T-cell (primary cell): ENCODE results near the gene RAP1GAP2. TPM values are rescaled to one million over a fixed set of nuclear protein-coding genes. Genes with fewer than 3 reads are reported as not detected.
"Not testable (repeated sequence)": the region's sequence is repeated elsewhere in the genome, so short reads cannot be mapped to it uniquely, and the experiment has no call there.

ENCODE experiments used
- ATAC-seq, 4 experiments: fragments of 200-7000 bp in 3 of 4; fragments of 150-1000 bp in 1 of 4; cut with Tn5 transposase; replicated peaks in 1 of 4; 1 replicate in 3 of 4; 2 replicates in 1 of 4; pipeline ENCODE4 v1.10.0; 2021; ENCODE audit warnings: moderate library complexity in 3 of 4, mild to moderate bottlenecking in 2 of 4, moderate number of reproducible peaks in 1 of 4
- CTCF ChIA-PET, 2 donors: fragments of 300-600 bp; sonication (Branson Sonifier 250); formaldehyde crosslinking; loops; one replicate each; lab custom pipeline; 2022; ENCODE audit warnings: antibody characterized with exemption in 2 of 2; lab: Charles Lee
- POLR2A ChIA-PET, 2 donors: fragments of 300-600 bp; sonication (Branson Sonifier 250); formaldehyde crosslinking; loops; one replicate each; lab custom pipeline; 2022; ENCODE audit warnings: antibody characterized with exemption in 2 of 2; lab: Charles Lee
- DNase-seq, 35 experiments: peaks; one replicate each; pipeline versions ENCODE4 v3.0.0 to v3.0.0-alpha.2; 2013 to 2023
- H3K27ac ChIP-seq: one replicate; pipeline ENCODE4 v1.5.1; 2013; ENCODE audit warnings: low read length
- H3K27me3 ChIP-seq, 2 experiments: replicated peaks in 1 of 2; 1 replicate in 1 of 2; 2 replicates in 1 of 2; pipeline versions ENCODE4 v1.6.1 to v1.7.0; 2013; ENCODE audit warnings: low read length in 1 of 2, mixed read lengths in 1 of 2; ENCODE audit not compliant: control insufficient read depth in 2 of 2, insufficient read depth in 2 of 2; ENCODE audit errors: extremely low read depth in 1 of 2
- H3K36me3 ChIP-seq, 2 donors: 1 replicate in 1 of 2; 2 replicates in 1 of 2; pipeline versions ENCODE4 v1.6.1 to v1.7.0; 2013; ENCODE audit warnings: low read length in 1 of 2; ENCODE audit not compliant: control insufficient read depth in 2 of 2, insufficient read depth in 1 of 2; ENCODE audit errors: extremely low read depth in 1 of 2
- H3K4me1 ChIP-seq, 2 experiments: 1 replicate in 1 of 2; 2 replicates in 1 of 2; pipeline versions ENCODE4 v1.6.1 to v1.7.0; 2013; ENCODE audit warnings: low read length in 2 of 2, mixed read lengths in 1 of 2; ENCODE audit not compliant: insufficient read depth in 2 of 2, control insufficient read depth in 1 of 2; ENCODE audit errors: extremely low read depth in 1 of 2
- H3K4me3 ChIP-seq, 2 donors: 1 replicate in 1 of 2; 2 replicates in 1 of 2; pipeline versions ENCODE4 v1.5.1 to v1.7.0; 2013; ENCODE audit warnings: mild to moderate bottlenecking in 2 of 2, low read length in 1 of 2, moderate library complexity in 1 of 2; ENCODE audit not compliant: control insufficient read depth in 1 of 2; ENCODE audit errors: extremely low read depth in 1 of 2
- H3K9me3 ChIP-seq: 2 replicates; pipeline ENCODE4 v1.7.0; 2013
- H3K27ac Mint-ChIP-seq, 2 donors: one replicate each; pipeline ENCODE4 v1.8.0; 2020 to 2021; ENCODE audit warnings: mild to moderate bottlenecking in 2 of 2, mixed read lengths in 2 of 2
- H3K27me3 Mint-ChIP-seq, 2 donors: one replicate each; pipeline ENCODE4 v1.8.0; 2021 to 2022; ENCODE audit warnings: mixed read lengths in 2 of 2
- H3K36me3 Mint-ChIP-seq: one replicate; pipeline ENCODE4 v1.8.0; 2021; ENCODE audit warnings: mixed read lengths
- H3K4me1 Mint-ChIP-seq, 3 donors: one replicate each; pipeline ENCODE4 v1.8.0; 2020 to 2022; ENCODE audit warnings: mixed read lengths in 3 of 3, mild to moderate bottlenecking in 1 of 3
- H3K4me3 Mint-ChIP-seq, 3 donors: one replicate each; pipeline ENCODE4 v1.8.0; 2020 to 2022; ENCODE audit warnings: mild to moderate bottlenecking in 3 of 3, mixed read lengths in 3 of 3, moderate library complexity in 3 of 3
- H3K9me3 Mint-ChIP-seq, 3 donors: one replicate each; pipeline ENCODE4 v1.8.0; 2020 to 2022; ENCODE audit warnings: mixed read lengths in 3 of 3
- WGBS: methylation state at CpG from one replicate; pipeline ENCODE4 v1.1.5; 2013; ENCODE audit warnings: missing lambda C conversion rate; ENCODE audit not compliant: insufficient coverage; 5-methylcytosine and 5-hydroxymethylcytosine counted together
- total RNA-seq, 35 experiments: library from RNA in 6 of 35; stranded (reverse) in 6 of 35; fragments of 120-200 nt in 1 of 35; gene quantifications; one replicate each; pipeline versions ENCODE4 v1.2.1 to v1.2.4 and lab custom pipeline; 2013 to 2026

The RAP1GAP2 gene
- total RNA-seq, 5 donors from 2014 or later (not counting 1 experiment from before 2014, with no cell fraction given) = 8.0 to 77.7 (median 13.3) TPM

DNA sequence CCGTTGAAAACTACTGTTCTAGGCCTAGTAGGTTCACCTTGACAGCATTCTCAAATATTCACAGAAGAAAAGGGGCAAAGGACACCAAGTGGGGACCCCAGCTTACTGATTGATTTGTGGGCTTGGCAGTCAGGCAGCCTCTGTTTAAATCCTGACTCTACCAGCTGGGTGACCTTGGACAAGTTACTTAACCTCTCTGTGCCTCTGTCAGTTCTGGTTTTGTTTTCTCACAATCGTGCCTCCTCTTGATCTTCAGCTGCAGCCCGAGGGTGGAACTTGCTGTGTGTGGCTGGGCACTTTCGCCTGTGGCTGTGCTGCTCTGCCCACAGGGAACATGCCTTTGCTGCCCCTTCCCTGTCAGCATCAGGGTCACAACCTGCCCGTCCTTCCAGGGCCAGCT lies 17.8 kb downstream of the RAP1GAP2 start:
- ATAC-seq = peak; percentile 1 to 10 (median 5)
- H3K27ac ChIP-seq = peak overlapping the region; percentile 78
- peaks cover 11 to 64% of the 10 kb centered on the region in 2 experiments for H3K4me1 ChIP-seq
- H3K9me3 Mint-ChIP-seq = no peaks in the 10 kb centered on the region
- DNase-seq = peak in 3 of 35 experiments; percentile 28 to 70 (median 31)
- peak overlapping the region; percentile 55 to 84 for H3K27ac Mint-ChIP-seq
- ChIA-PET CTCF (interaction anchor here (0.6 to 2.2 kb wide), 17 partner anchors 12 to 1032 kb away, joined by 3 to 43 read pairs (median 4); partner anchors contain the start of gene RAP1GAP2 (in 1 of the 2)), POLR2A (interaction anchor here (0.6 to 1.6 kb wide), 6 partner anchors 9 to 28 kb away, joined by 3 to 9 read pairs (median 4); partner anchors contain the start of gene RAP1GAP2 (in 2 of the 2))
- no peaks in the 10 kb centered on the region for H3K27me3 ChIP-seq
- peak overlapping the region in 1 of 2 donors; percentile 50 for H3K4me3 ChIP-seq
- peak overlapping the region; percentile 56 to 77 (median 72) for H3K4me3 Mint-ChIP-seq
- WGBS = 0% methylated on average over 4 of the region's 5 CpGs
- H3K9me3 ChIP-seq = no peaks in the 10 kb centered on the region
- no peaks in the 10 kb centered on the region for H3K36me3 Mint-ChIP-seq
- H3K36me3 ChIP-seq = peaks cover 0 to 8% of the 10 kb centered on the region in 2 donors
- H3K4me1 Mint-ChIP-seq = peaks cover 28 to 54% (median 32%) of the 10 kb centered on the region in 3 donors
- H3K27me3 Mint-ChIP-seq = no peaks in the 10 kb centered on the region

- CTCF ChIA-PET = interaction anchor here (0.6 to 2.2 kb wide), 24 partner anchors 12 to 1449 kb away, joined by 3 to 43 read pairs (median 4); partner anchors contain the start of gene RAP1GAP2 (in 1 of the 2)
Observed at GRCh38 chr17:2814481-2815341, 18.5 kb downstream of the RAP1GAP2 start.

DNA sequence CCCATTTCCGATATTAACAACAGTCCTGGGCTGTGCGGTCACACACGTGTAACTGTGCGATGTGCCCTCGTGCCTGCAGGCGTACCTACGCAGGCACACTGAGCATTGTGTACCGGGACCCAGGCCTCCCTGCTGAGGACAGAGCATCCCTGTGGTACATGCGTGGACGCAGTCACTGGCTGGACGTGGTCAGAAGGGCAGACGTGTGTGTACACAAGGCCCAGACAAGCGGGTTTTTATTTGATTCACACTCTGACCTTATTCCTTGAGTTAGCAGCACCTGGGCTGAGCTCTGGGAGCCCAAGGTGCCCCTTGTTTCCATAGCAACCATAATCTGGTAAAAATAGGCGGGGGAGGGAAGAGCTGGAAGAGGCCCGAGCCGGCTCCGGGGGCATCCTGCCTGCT lies 19.5 kb downstream of the RAP1GAP2 start:
- CTCF ChIA-PET = interaction anchor here (1.2 to 2.2 kb wide), 2 partner anchors 23 to 29 kb away, joined by 5 to 18 read pairs; no protein-coding TSS in a partner anchor
- H3K4me3 ChIP-seq = no peak overlapping the region
- H3K27ac Mint-ChIP-seq = peak overlapping the region in 1 of 2 donors; percentile 66
- POLR2A ChIA-PET = no interaction called here
- H3K4me3 Mint-ChIP-seq = peak overlapping the region in 1 of 3 donors; percentile 77
- H3K9me3 ChIP-seq = no peaks in the 10 kb centered on the region
- peaks cover 0 to 4% of the 10 kb centered on the region in 2 donors for H3K36me3 ChIP-seq
- no peaks in the 10 kb centered on the region for H3K27me3 ChIP-seq
- WGBS = 75% methylated on average over 10 of the region's 17 CpGs
- no peaks in the 10 kb centered on the region for H3K9me3 Mint-ChIP-seq
- no peaks in the 10 kb centered on the region for H3K36me3 Mint-ChIP-seq
- ATAC-seq = no peak
- peaks cover 29 to 57% (median 32%) of the 10 kb centered on the region in 3 donors for H3K4me1 Mint-ChIP-seq
- H3K27me3 Mint-ChIP-seq = no peaks in the 10 kb centered on the region
- H3K4me1 ChIP-seq = peaks cover 11 to 65% of the 10 kb centered on the region in 2 experiments
- no peak overlapping the region for H3K27ac ChIP-seq
- peak in 1 of 35 experiments; percentile 31 for DNase-seq

More at GRCh38 chr17:2814481-2815341, 18.5 kb downstream of the RAP1GAP2 start:
- H3K27ac Mint-ChIP-seq = peak overlapping the region; percentile 55 to 84
- ATAC-seq (peak; percentile 85 to 89 (median 87)), DNase-seq (peak; percentile 85 to 98 (median 97))
- Histone ChIP-seq H3K4me1 (peaks cover 11 to 64% of the 10 kb centered on the region in 2 experiments), H3K9me3 (no peaks in the 10 kb centered on the region), H3K4me3 (peak overlapping the region; percentile 42 to 50), H3K27me3 (no peaks in the 10 kb centered on the region), H3K27ac (peak overlapping the region; percentile 78), H3K36me3 (peaks cover 0 to 6% of the 10 kb centered on the region in 2 donors)
- H3K36me3 Mint-ChIP-seq = no peaks in the 10 kb centered on the region
- H3K4me3 Mint-ChIP-seq = peak overlapping the region; percentile 56 to 77 (median 72)
- no peaks in the 10 kb centered on the region for H3K9me3 Mint-ChIP-seq
- WGBS = 0% methylated on average over 20 of the region's 27 CpGs
- POLR2A ChIA-PET = interaction anchor here (0.5 to 1.6 kb wide), 10 partner anchors 10 to 1328 kb away, joined by 3 to 9 read pairs (median 4); partner anchors contain the start of genes RAP1GAP2 (in 2 of the 2), CYB5D2 (in 1 of the 2) and ZZEF1 (in 1 of the 2)
- no peaks in the 10 kb centered on the region for H3K27me3 Mint-ChIP-seq
- H3K4me1 Mint-ChIP-seq = peaks cover 30 to 56% (median 32%) of the 10 kb centered on the region in 3 donors

DNA sequence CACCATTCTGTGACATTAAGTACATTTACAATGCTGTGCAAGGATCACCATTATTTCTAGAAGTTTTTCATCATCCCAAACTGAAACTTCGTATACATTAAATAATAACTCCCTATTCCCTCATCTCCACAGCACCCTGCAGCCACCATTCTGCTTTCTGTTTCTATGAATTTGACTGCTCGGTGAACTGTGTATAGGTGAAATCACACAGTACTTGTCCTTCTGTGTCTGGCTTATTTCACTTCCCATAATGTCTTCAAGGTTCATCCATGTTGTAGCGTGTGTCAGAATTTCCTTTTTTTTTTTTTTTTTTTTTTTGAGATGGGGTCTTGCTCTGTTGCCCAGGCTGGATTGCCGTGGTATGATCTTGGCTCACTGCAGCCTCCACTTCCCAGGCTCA lies 20.4 kb downstream of the RAP1GAP2 start:
- Mint-ChIP-seq H3K9me3 (no peaks in the 10 kb centered on the region), H3K27me3 (no peaks in the 10 kb centered on the region), H3K4me1 (peaks cover 28 to 55% (median 32%) of the 10 kb centered on the region in 3 donors), H3K4me3 (no peak overlapping the region), H3K36me3 (no peaks in the 10 kb centered on the region), H3K27ac (no peak overlapping the region)
- H3K27ac ChIP-seq = no peak overlapping the region
- no peak overlapping the region for H3K4me3 ChIP-seq
- ChIA-PET POLR2A (interaction anchor here in 1 of 2 donors (0.7 kb wide), 1 partner anchor 56 kb away, joined by 9 read pairs; no protein-coding TSS in a partner anchor), CTCF (interaction anchor here in 1 of 2 donors (0.7 kb wide), 1 partner anchor 202 kb away, joined by 10 read pairs; no protein-coding TSS in a partner anchor)
- no peaks in the 10 kb centered on the region for H3K9me3 ChIP-seq
- no peak for DNase-seq
- peaks cover 11 to 64% of the 10 kb centered on the region in 2 experiments for H3K4me1 ChIP-seq
- no CpG with 5 or more reads among the region's 4 CpGs for WGBS
- peaks cover 0 to 2% of the 10 kb centered on the region in 2 experiments for H3K27me3 ChIP-seq
- H3K36me3 ChIP-seq = peaks cover 0 to 2% of the 10 kb centered on the region in 2 donors
- ATAC-seq = no peak

DNA sequence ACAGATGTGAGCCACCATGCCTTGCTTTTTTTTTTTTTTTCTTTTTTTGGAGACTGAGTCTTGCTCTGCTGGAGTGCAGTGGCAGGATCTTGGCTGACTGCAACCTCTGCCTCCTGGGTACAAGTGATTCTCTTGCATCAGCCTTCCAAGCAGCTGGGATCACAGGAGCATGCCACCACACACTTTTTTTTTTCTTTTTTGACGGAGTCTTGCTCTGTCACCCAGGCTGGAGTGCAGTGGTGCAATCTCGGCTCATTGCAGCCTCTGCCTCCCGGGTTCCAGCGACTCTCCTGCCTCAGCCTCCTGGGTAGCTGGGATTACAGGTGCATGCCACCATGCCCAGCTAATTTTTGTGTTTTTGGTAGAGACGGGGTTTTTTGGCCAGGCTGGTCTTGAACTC lies 23.1 kb downstream of the RAP1GAP2 start:
- H3K4me1 Mint-ChIP-seq = peaks cover 18 to 38% (median 19%) of the 10 kb centered on the region in 3 donors
- H3K27me3 Mint-ChIP-seq, H3K4me3 ChIP-seq, DNase-seq, H3K9me3 Mint-ChIP-seq, POLR2A ChIA-PET, H3K27ac ChIP-seq, H3K27ac Mint-ChIP-seq, H3K27me3 ChIP-seq, H3K9me3 ChIP-seq, H3K36me3 Mint-ChIP-seq, H3K4me3 Mint-ChIP-seq, ATAC-seq, CTCF ChIA-PET: not testable (repeated sequence)
- Histone ChIP-seq H3K4me1 (peaks cover 8 to 58% of the 10 kb centered on the region in 2 experiments), H3K36me3 (peaks cover 0 to 15% of the 10 kb centered on the region in 2 donors)
- 95% methylated on average over 4 of the region's 5 CpGs for WGBS
